ENCODE results near the gene LTC4S. TPM values are rescaled to one million over a fixed set of nuclear protein-coding genes. Genes with fewer than 3 reads are reported as not detected.

LTC4S gene
- total and polyA plus RNA-seq, 12 donors, result 5.4 to 20.0 (median 8.8) TPM

DNA sequence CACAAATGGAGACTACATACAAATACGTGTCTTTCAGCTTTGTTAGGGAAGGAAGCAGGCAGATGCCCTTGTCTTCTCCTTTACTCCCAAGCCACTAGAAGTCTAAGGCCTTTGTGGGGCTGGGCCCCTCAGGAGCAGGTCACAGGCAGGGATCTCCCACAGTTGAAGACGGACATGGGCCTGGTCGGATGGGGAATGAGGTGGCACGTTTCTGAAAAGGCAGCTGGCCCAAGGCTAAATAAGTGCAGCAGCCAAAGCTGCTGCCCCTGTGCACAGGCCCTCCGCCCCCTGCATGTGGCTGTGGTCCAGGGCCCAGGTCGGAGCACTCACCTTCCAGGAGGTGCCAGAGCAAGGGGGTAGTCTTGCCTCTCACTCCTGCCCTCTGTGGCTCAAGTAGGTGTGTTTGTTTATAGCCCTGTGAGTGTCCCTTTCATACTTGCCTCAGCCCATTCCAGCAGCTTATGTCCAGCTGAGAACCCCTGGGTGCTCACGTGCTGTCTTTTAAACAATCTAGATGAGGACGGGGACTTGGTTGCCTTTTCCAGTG lies 28.7 kb downstream of the LTC4S start:
- DNase-seq (no peak), ATAC-seq (no peak)
- peak overlapping the region in 9 of 10 donors; percentile 97 to 100 (median 100) for H3K27ac ChIP-seq
- H3K4me1 ChIP-seq, result peaks cover 20 to 86% (median 70%) of the 10 kb centered on the region in 9 donors
- H3K27me3 ChIP-seq, result no peaks in the 10 kb centered on the region
- H3K9me3 ChIP-seq, result no peaks in the 10 kb centered on the region
- no peak for TF ChIP-seq CTCF (IDR thresholded peaks at IDR 0.05)
- peaks cover 4 to 57% (median 44%) of the 10 kb centered on the region in 9 donors for H3K36me3 ChIP-seq
- 39 to 46% methylated on average over 8 of the region's 8 CpGs for WGBS, 2 donors
- peak overlapping the region; percentile 84 to 100 (median 97) for H3K4me3 ChIP-seq
- intact Hi-C loops (cut with DNase I), result loop anchor here in 2 of 10 donors (5.0 to 10.0 kb wide), 2 partner anchors 35 to 82 kb away; partner anchors contain the start of genes MRNIP (in 2 of the 2) and TBC1D9B (in 1 of the 2)

- DNase-seq, result no peak
- Histone ChIP-seq H3K27ac (no peak overlapping the region), H3K36me3 (peaks cover 4 to 73% (median 57%) of the 10 kb centered on the region in 9 donors), H3K4me3 (peak overlapping the region in 1 of 10 donors; percentile 100), H3K9me3 (no peaks in the 10 kb centered on the region), H3K4me1 (peaks cover 20 to 86% (median 58%) of the 10 kb centered on the region in 9 donors), H3K27me3 (no peaks in the 10 kb centered on the region)
- WGBS, 2 donors, result 84 to 88% methylated on average over 22 of the region's 22 CpGs
- ATAC-seq, result no peak
- no peak for TF ChIP-seq CTCF (IDR thresholded peaks at IDR 0.05)
- intact Hi-C loops (cut with DNase I), result loop anchor here in 2 of 10 donors (5.0 to 10.0 kb wide), 2 partner anchors 33 to 81 kb away; partner anchors contain the start of genes MRNIP (in 2 of the 2) and TBC1D9B (in 1 of the 2)
These were observed 30.4 kb downstream of the LTC4S start for GRCh38 chr5:179823937-179824744.

DNA sequence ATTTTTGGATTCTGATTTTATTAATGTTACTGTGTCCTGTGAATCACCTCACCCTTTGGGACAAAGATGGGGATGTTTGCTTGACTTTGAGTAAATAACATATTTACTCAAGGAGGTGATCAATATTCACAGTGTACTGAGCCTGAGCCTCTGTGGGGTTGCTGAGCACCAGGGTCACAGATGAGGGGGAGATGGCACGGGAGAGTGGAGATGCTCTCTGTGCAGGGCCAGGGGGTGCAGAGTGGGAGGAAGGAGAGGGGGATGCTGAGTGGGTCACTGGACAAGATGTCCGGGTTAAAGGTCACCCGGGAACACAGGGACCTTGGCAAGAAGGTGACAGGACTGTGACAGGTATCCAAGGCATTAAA lies 30.9 kb downstream of the LTC4S start:
- H3K4me3 ChIP-seq, result no peak overlapping the region

More for the DNA sequence above, 30.9 kb downstream of the LTC4S start:
- no peaks in the 10 kb centered on the region for H3K9me3 ChIP-seq
- 76 to 79% methylated on average over 3 of the region's 3 CpGs for WGBS, 2 donors
- H3K27me3 ChIP-seq, result no peaks in the 10 kb centered on the region
- no peak for DNase-seq
- no peak for ATAC-seq
- peaks cover 16 to 84% (median 55%) of the 10 kb centered on the region in 9 donors for H3K4me1 ChIP-seq
- H3K27ac ChIP-seq, result peak overlapping the region in 1 of 10 donors; percentile 25
- peaks cover 4 to 79% (median 63%) of the 10 kb centered on the region in 9 donors for H3K36me3 ChIP-seq
- intact Hi-C loops (cut with DNase I), result loop anchor here in 2 of 10 donors (5.0 to 10.0 kb wide), 2 partner anchors 33 to 80 kb away; partner anchors contain the start of genes MRNIP (in 2 of the 2) and TBC1D9B (in 1 of the 2)
- no peak for TF ChIP-seq CTCF (IDR thresholded peaks at IDR 0.05)

All from heart right ventricle (tissue), 16 donors.